ENCODE data around the gene C17orf50. TPM values are rescaled to one million over a fixed set of nuclear protein-coding genes. Genes with fewer than 3 reads are reported as not detected.
A peak's percentile ranks its signal among the peaks of the same experiment; 100 is the strongest.

Gene C17orf50
- total RNA-seq (not detected), polyA plus RNA-seq (not detected)

DNA sequence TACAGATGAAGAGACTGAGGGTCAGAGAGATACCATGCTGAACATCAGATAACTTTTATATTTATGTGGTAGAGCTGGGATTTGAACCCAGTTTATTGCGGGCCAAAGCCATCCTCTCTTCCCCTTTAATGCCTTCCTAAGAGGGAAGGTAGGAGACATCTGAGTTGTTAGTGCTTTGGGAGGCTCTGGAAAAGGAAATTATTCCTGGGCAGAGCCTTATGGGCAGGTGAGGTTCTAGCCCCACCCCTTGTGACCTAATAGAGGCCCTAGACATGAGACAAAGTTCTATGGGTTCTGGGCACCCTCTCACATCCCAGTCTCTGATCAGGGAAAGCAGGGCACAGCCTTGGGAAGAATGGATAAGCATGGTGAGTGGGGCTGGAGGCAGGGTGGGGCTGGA is at the start of gene C17orf50:
Gene C17orf50, plus strand, starts transcription at position 301 of the 400 bp plus-strand sequence. Its CDS starts 55 bp downstream, at position 356.
- no peaks in the 10 kb centered on the region for H3K9me3 Mint-ChIP-seq

DNA sequence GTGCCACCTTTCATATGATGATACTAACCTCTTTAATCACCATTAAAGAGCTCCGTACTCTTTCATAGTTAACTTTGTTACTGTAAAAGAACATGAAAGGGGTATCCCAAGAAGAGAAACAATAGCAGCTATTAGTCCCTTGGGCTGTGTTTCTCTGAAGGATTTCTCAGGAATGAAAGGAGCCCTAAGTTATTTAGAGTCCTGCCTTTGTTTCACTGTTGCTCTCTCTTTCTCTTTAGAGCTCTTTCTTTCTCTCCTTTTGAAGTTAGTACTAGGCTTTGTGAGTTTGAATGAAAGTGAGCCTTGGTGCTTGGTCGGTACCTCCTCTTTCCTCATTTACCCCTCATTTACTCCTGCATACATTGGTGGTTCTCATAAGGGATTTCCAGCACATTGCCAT is 49.7 kb upstream of the C17orf50 start:
- no peaks in the 10 kb centered on the region for H3K9me3 ChIP-seq (ENCODE audit: control insufficient read depth in 2 of 2, low read length in 2 of 2)
- no peak for DNase-seq
- no peaks in the 10 kb centered on the region for H3K9me3 Mint-ChIP-seq
- peaks cover 56% of the 10 kb centered on the region for H3K36me3 ChIP-seq (ENCODE audit: control insufficient read depth, insufficient read depth, low read length)
- H3K36me3 Mint-ChIP-seq = peaks cover 18% of the 10 kb centered on the region
- H3K27me3 ChIP-seq (ENCODE audit: control insufficient read depth, insufficient read depth, low read length) = no peaks in the 10 kb centered on the region
- peak overlapping the region in 1 of 4 donors; percentile 13 for H3K4me3 Mint-ChIP-seq
- H3K4me3 ChIP-seq (ENCODE audit: low read depth, low read length) = no peak overlapping the region
- no peaks in the 10 kb centered on the region for H3K27me3 Mint-ChIP-seq
- peaks cover 7 to 45% (median 28%) of the 10 kb centered on the region in 4 donors for H3K4me1 Mint-ChIP-seq
- H3K27ac ChIP-seq (ENCODE audit: insufficient read depth, low read length, poor library complexity, severe bottlenecking) = no peak overlapping the region
- no peak for ATAC-seq (ENCODE audit: low read depth in 2 of 2)
- peaks cover 18% of the 10 kb centered on the region for H3K4me1 ChIP-seq (ENCODE audit: control insufficient read depth, insufficient read depth, low read length, poor library complexity, severe bottlenecking)
- no peak overlapping the region for H3K27ac Mint-ChIP-seq

More for the DNA sequence above, at the start of gene C17orf50:
- H3K36me3 ChIP-seq (ENCODE audit: control insufficient read depth, insufficient read depth, low read length) = no peaks in the 10 kb centered on the region
- DNase-seq (no peak), ATAC-seq (ENCODE audit: low read depth in 2 of 2) (no peak)
- Mint-ChIP-seq H3K27ac (no peak within 1 kb of the TSS), H3K27me3 (peaks cover 16% of the 10 kb centered on the region), H3K36me3 (peaks cover 3% of the 10 kb centered on the region), H3K4me3 (peak within 1 kb of the TSS in 1 of 4 donors; percentile 50), H3K4me1 (peaks cover 0 to 9% (median 3%) of the 10 kb centered on the region in 4 donors)
- H3K4me1 ChIP-seq (ENCODE audit: control insufficient read depth, insufficient read depth, low read length, poor library complexity, severe bottlenecking) = peaks cover 11% of the 10 kb centered on the region
- H3K4me3 ChIP-seq (ENCODE audit: low read depth, low read length) = no peak within 1 kb of the TSS
- H3K9me3 ChIP-seq (ENCODE audit: control insufficient read depth in 2 of 2, low read length in 2 of 2) = no peaks in the 10 kb centered on the region
- H3K27me3 ChIP-seq (ENCODE audit: control insufficient read depth, insufficient read depth, low read length) = no peaks in the 10 kb centered on the region
- H3K27ac ChIP-seq (ENCODE audit: insufficient read depth, low read length, poor library complexity, severe bottlenecking) = no peak within 1 kb of the TSS

DNA sequence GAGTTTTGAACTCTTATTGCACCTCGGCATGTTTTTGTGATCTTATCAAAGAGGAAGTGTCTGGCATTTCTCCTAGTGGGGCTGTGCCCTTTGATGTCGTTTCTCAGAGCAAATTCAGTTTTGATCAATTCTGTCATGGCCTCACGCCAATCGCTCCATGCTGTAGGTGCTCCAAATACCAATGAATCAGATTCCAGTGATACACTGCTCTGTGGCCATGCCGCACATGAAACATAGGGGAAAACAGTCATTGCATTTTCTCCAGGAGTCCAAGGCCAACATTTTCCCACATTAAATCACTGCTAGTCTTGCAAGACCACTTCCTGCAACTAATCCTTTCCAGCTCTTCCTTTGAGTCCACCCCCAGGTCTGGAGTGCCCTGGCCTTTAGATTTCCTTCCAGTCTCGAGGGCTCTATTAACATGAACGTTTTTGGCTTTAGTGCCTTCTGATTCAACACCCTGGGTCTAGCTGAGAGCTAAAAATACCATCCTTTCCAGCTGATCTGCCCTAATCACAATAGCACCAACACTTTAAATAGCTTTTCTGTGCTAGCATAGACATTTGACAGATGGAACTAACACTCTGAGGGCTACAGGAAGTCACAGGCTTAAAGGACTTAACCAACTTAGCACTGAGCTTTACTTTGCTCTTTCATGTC is 47.5 kb upstream of the C17orf50 start:
- Mint-ChIP-seq H3K9me3 (no peaks in the 10 kb centered on the region), H3K36me3 (peaks cover 27% of the 10 kb centered on the region), H3K4me1 (peaks cover 1 to 25% (median 14%) of the 10 kb centered on the region in 4 donors), H3K4me3 (no peak overlapping the region), H3K27ac (no peak overlapping the region), H3K27me3 (no peaks in the 10 kb centered on the region)
- DNase-seq (no peak), ATAC-seq (ENCODE audit: low read depth in 2 of 2) (no peak)
- H3K27me3 ChIP-seq (ENCODE audit: control insufficient read depth, insufficient read depth, low read length) = no peaks in the 10 kb centered on the region
- H3K36me3 ChIP-seq (ENCODE audit: control insufficient read depth, insufficient read depth, low read length) = peaks cover 72% of the 10 kb centered on the region
- peaks cover 10% of the 10 kb centered on the region for H3K4me1 ChIP-seq (ENCODE audit: control insufficient read depth, insufficient read depth, low read length, poor library complexity, severe bottlenecking)
- no peaks in the 10 kb centered on the region for H3K9me3 ChIP-seq (ENCODE audit: control insufficient read depth in 2 of 2, low read length in 2 of 2)
- H3K4me3 ChIP-seq (ENCODE audit: low read depth, low read length) = peak overlapping the region; percentile 9
- H3K27ac ChIP-seq (ENCODE audit: insufficient read depth, low read length, poor library complexity, severe bottlenecking) = no peak overlapping the region

DNA sequence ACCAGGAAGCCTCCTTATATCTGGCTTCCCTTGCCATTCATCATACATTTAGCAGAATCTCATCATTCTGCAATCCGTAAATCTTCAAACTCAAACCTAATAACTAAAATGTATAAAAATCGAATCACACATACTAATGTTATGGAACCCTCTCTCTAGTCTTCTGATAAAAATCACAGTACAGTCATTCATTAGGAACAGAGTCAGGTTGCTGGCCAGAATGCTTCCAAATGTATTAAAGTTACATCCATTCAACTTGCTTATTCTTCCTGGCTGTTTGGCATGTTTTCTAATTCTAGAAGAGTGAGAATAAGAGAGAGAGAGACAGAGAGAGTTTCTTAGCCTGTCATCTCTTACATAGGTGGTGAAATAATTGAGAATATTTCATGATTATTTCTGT is 45.7 kb upstream of the C17orf50 start:
- no peak overlapping the region for H3K27ac ChIP-seq (ENCODE audit: insufficient read depth, low read length, poor library complexity, severe bottlenecking)
- no peaks in the 10 kb centered on the region for H3K27me3 ChIP-seq (ENCODE audit: control insufficient read depth, insufficient read depth, low read length)
- Mint-ChIP-seq H3K9me3 (no peaks in the 10 kb centered on the region), H3K4me3 (no peak overlapping the region), H3K36me3 (peaks cover 27% of the 10 kb centered on the region), H3K27me3 (no peaks in the 10 kb centered on the region), H3K4me1 (peaks cover 0 to 10% (median 2%) of the 10 kb centered on the region in 4 donors), H3K27ac (no peak overlapping the region)
- no peak for DNase-seq
- no peak for ATAC-seq (ENCODE audit: low read depth in 2 of 2)
- H3K4me1 ChIP-seq (ENCODE audit: control insufficient read depth, insufficient read depth, low read length, poor library complexity, severe bottlenecking) = peaks cover 9% of the 10 kb centered on the region
- H3K4me3 ChIP-seq (ENCODE audit: low read depth, low read length) = no peak overlapping the region
- no peaks in the 10 kb centered on the region for H3K9me3 ChIP-seq (ENCODE audit: control insufficient read depth in 2 of 2, low read length in 2 of 2)
- peaks cover 72% of the 10 kb centered on the region for H3K36me3 ChIP-seq (ENCODE audit: control insufficient read depth, insufficient read depth, low read length)

DNA sequence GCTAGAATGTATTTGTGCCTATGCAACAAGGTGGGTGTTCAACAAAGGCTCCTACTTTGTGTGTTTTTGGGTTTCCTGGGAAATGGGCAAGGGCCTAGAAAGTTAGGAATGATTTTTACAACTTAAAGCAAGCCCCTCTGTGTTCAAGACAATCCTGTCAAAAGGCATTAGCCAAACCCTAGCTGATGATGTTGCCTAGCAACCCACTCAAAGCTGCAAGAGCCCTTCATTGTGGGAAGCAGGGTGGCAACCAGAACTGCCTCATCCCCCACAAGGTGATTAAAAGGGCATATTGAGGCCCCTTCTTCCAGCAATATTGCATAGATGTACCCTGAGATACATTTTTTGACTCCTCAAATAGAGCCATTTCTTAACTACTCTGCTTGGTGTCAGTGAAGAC is 45.3 kb upstream of the C17orf50 start:
- H3K4me3 ChIP-seq (ENCODE audit: low read depth, low read length) = no peak overlapping the region
- no peaks in the 10 kb centered on the region for H3K27me3 ChIP-seq (ENCODE audit: control insufficient read depth, insufficient read depth, low read length)
- no peaks in the 10 kb centered on the region for H3K9me3 Mint-ChIP-seq
- peaks cover 9% of the 10 kb centered on the region for H3K4me1 ChIP-seq (ENCODE audit: control insufficient read depth, insufficient read depth, low read length, poor library complexity, severe bottlenecking)
- H3K27me3 Mint-ChIP-seq = no peaks in the 10 kb centered on the region
- DNase-seq (no peak), ATAC-seq (ENCODE audit: low read depth in 2 of 2) (no peak)
- peaks cover 23% of the 10 kb centered on the region for H3K36me3 Mint-ChIP-seq
- peaks cover 69% of the 10 kb centered on the region for H3K36me3 ChIP-seq (ENCODE audit: control insufficient read depth, insufficient read depth, low read length)
- no peak overlapping the region for H3K27ac Mint-ChIP-seq
- peaks cover 0 to 10% (median 2%) of the 10 kb centered on the region in 4 donors for H3K4me1 Mint-ChIP-seq
- H3K27ac ChIP-seq (ENCODE audit: insufficient read depth, low read length, poor library complexity, severe bottlenecking) = no peak overlapping the region
- no peak overlapping the region for H3K4me3 Mint-ChIP-seq
- no peaks in the 10 kb centered on the region for H3K9me3 ChIP-seq (ENCODE audit: control insufficient read depth in 2 of 2, low read length in 2 of 2)

DNA sequence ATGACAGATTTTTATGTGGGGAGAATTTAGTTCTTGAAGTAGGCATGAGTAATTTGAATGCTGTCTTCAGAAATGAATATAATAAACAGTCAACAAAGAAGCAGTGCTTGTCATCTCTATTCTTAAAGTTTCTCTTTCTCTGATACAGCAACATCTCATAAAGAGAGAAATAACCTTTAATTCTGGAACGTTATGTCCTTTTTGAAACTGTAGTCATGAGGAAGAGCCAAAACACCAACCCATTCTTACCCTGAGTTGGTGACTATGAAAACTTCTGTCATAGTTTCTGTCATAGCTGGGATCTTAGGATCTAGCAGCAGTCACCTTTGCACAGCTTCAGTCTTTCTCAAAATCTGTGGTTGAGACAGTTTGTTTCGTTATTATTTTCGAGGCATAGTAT is 44.5 kb upstream of the C17orf50 start:
- H3K27me3 Mint-ChIP-seq = no peaks in the 10 kb centered on the region
- H3K9me3 ChIP-seq (ENCODE audit: control insufficient read depth in 2 of 2, low read length in 2 of 2) = no peaks in the 10 kb centered on the region
- H3K36me3 ChIP-seq (ENCODE audit: control insufficient read depth, insufficient read depth, low read length) = peaks cover 69% of the 10 kb centered on the region
- H3K27me3 ChIP-seq (ENCODE audit: control insufficient read depth, insufficient read depth, low read length) = no peaks in the 10 kb centered on the region
- H3K9me3 Mint-ChIP-seq = no peaks in the 10 kb centered on the region
- peaks cover 9% of the 10 kb centered on the region for H3K4me1 ChIP-seq (ENCODE audit: control insufficient read depth, insufficient read depth, low read length, poor library complexity, severe bottlenecking)
- no peak overlapping the region for H3K27ac ChIP-seq (ENCODE audit: insufficient read depth, low read length, poor library complexity, severe bottlenecking)
- H3K4me1 Mint-ChIP-seq = peaks cover 0 to 8% (median 2%) of the 10 kb centered on the region in 4 donors
- no peak overlapping the region for H3K4me3 ChIP-seq (ENCODE audit: low read depth, low read length)
- H3K27ac Mint-ChIP-seq = no peak overlapping the region
- H3K36me3 Mint-ChIP-seq = peaks cover 24% of the 10 kb centered on the region
- H3K4me3 Mint-ChIP-seq = no peak overlapping the region
- DNase-seq (no peak), ATAC-seq (ENCODE audit: low read depth in 2 of 2) (no peak)

DNA sequence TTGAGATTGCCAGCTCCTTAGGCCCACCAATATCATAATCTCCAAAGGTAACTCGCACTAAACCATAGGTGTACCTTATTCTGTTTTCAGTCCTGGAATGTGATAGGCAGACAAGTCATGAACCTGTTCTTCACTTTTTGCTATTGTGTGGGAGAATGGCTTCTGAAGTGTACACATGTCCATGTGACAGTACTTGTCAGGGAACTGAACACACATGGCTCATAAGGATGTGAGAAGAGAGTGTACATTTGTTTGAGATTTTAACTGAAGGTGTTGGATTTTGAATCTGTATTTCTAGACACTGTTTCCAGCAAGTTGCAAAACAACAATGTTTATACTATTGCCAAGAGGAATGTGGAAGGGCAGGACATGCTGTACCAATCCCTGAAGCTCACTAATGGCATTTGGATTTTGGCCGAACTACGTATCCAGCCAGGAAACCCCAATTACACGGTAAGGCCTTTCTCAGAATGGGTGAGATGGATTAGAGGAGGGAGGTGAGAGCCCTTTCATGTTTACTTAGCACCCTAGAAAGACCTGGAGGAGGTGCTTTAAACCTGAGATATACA is 43.7 kb upstream of the C17orf50 start:
- H3K36me3 ChIP-seq (ENCODE audit: control insufficient read depth, insufficient read depth, low read length) = peaks cover 70% of the 10 kb centered on the region
- no peaks in the 10 kb centered on the region for H3K27me3 Mint-ChIP-seq

DNA sequence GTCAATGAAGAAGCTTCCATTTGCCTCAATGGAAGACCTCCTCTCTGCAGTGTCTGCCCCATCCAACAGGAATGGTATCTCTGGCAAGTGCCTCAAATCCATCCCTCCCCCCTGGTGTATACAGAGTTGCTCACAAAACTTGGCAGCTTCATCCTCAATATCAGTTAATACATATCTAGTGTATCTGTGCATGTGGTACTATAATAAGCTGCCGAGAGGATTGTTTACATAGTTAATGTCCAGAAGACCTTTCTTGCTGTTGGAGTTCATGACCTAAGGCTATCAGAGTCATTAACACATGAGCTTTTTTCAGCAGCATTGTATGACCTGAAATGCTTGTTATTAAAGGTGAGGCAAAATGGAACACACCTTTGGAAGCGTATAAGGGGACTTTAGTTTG is 43.2 kb upstream of the C17orf50 start:
- Histone ChIP-seq H3K4me3 (ENCODE audit: low read depth, low read length) (no peak overlapping the region), H3K27ac (ENCODE audit: insufficient read depth, low read length, poor library complexity, severe bottlenecking) (no peak overlapping the region), H3K4me1 (ENCODE audit: control insufficient read depth, insufficient read depth, low read length, poor library complexity, severe bottlenecking) (peaks cover 8% of the 10 kb centered on the region), H3K27me3 (ENCODE audit: control insufficient read depth, insufficient read depth, low read length) (no peaks in the 10 kb centered on the region), H3K9me3 (ENCODE audit: control insufficient read depth in 2 of 2, low read length in 2 of 2) (no peaks in the 10 kb centered on the region), H3K36me3 (ENCODE audit: control insufficient read depth, insufficient read depth, low read length) (peaks cover 72% of the 10 kb centered on the region)
- H3K9me3 Mint-ChIP-seq = no peaks in the 10 kb centered on the region
- no peaks in the 10 kb centered on the region for H3K27me3 Mint-ChIP-seq
- no peak overlapping the region for H3K4me3 Mint-ChIP-seq
- no peaks in the 10 kb centered on the region for H3K4me1 Mint-ChIP-seq
- no peak for DNase-seq
- no peak overlapping the region for H3K27ac Mint-ChIP-seq
- H3K36me3 Mint-ChIP-seq = peaks cover 23% of the 10 kb centered on the region
- no peak for ATAC-seq (ENCODE audit: low read depth in 2 of 2)

More for the DNA sequence above, 43.7 kb upstream of the C17orf50 start:
- H3K4me3 ChIP-seq (ENCODE audit: low read depth, low read length) = no peak overlapping the region
- ATAC-seq (ENCODE audit: low read depth in 2 of 2) (no peak), DNase-seq (no peak)
- H3K36me3 Mint-ChIP-seq = peaks cover 23% of the 10 kb centered on the region
- H3K4me1 Mint-ChIP-seq = peaks cover 0 to 3% (median under 1%) of the 10 kb centered on the region in 4 donors
- no peaks in the 10 kb centered on the region for H3K27me3 ChIP-seq (ENCODE audit: control insufficient read depth, insufficient read depth, low read length)
- peaks cover 9% of the 10 kb centered on the region for H3K4me1 ChIP-seq (ENCODE audit: control insufficient read depth, insufficient read depth, low read length, poor library complexity, severe bottlenecking)
- H3K9me3 ChIP-seq (ENCODE audit: control insufficient read depth in 2 of 2, low read length in 2 of 2) = no peaks in the 10 kb centered on the region
- no peak overlapping the region for H3K27ac Mint-ChIP-seq
- no peak overlapping the region for H3K27ac ChIP-seq (ENCODE audit: insufficient read depth, low read length, poor library complexity, severe bottlenecking)
- H3K9me3 Mint-ChIP-seq = no peaks in the 10 kb centered on the region
- no peak overlapping the region for H3K4me3 Mint-ChIP-seq
